A549 (cell line): ENCODE measurements around the gene EMC6.

Source experiments
- CHD2 ChIP-seq: fragments of 150-350 bp; IDR thresholded peaks from 2 replicates; pipeline ENCODE4 v1.6.1; 2014; ENCODE audit warnings: low read length; ENCODE audit not compliant: partially characterized antibody
- EP300 ChIP-seq, 2 experiments: fragments of >200 bp; sonication (Bioruptor Twin); formaldehyde crosslinking; IDR thresholded peaks; 2 replicates in 1 of 2; 3 replicates in 1 of 2; pipeline ENCODE4 v1.6.1; 2016 to 2017
- JUNB ChIP-seq: fragments of >200 bp; sonication (Bioruptor Twin); formaldehyde crosslinking; IDR thresholded peaks from 2 replicates; pipeline ENCODE4 v1.6.1; 2016
- KDM5A ChIP-seq: fragments of 200-600 bp; sonication (generic); IDR thresholded peaks from 2 replicates; pipeline ENCODE4 v1.6.1; 2016; ENCODE audit warnings: antibody characterized with exemption, mild to moderate bottlenecking
- MYC ChIP-seq: IDR thresholded peaks from 2 replicates; pipeline ENCODE4 v1.6.1; 2012; ENCODE audit warnings: mild to moderate bottlenecking, inconsistent platforms, low read length, improper control_type of control experiment, borderline replicate concordance
- NFE2L2 ChIP-seq: fragments of 150-350 bp; conservative IDR thresholded peaks from 2 replicates; pipeline ENCODE4 v1.6.1; 2014; ENCODE audit warnings: low read length
- NPAS2 ChIP-seq: fragments of 250-450 bp; sonication (Bioruptor Pico); IDR thresholded peaks from 2 replicates; pipeline ENCODE4 v1.8.0; 2022; ENCODE audit warnings: mild to moderate bottlenecking, moderate library complexity, borderline replicate concordance
- NR3C1 ChIP-seq: fragments of >200 bp; sonication (Bioruptor Twin); formaldehyde crosslinking; IDR thresholded peaks from 3 replicates; pipeline ENCODE4 v1.6.1; 2017
- POLR2A ChIP-seq: IDR thresholded peaks from 2 replicates; pipeline ENCODE4 v1.6.1; 2012; ENCODE audit warnings: mild to moderate bottlenecking, low read length
- RAD21 ChIP-seq, 2 experiments: fragments of >200 bp in 1 of 2; sonication (Bioruptor Twin) in 1 of 2; formaldehyde crosslinking in 1 of 2; IDR thresholded peaks in 1 of 2; conservative IDR thresholded peaks in 1 of 2; 2 replicates in 1 of 2; 3 replicates in 1 of 2; pipeline ENCODE4 v1.6.1; 2012 to 2018; ENCODE audit warnings: inconsistent platforms in 1 of 2
- RARB ChIP-seq: fragments of 250-450 bp; sonication (Bioruptor Pico); IDR thresholded peaks from 2 replicates; pipeline ENCODE4 v1.8.0; 2021; ENCODE audit warnings: mild to moderate bottlenecking, moderate library complexity
- REST ChIP-seq: fragments of 200-600 bp; sonication (generic); IDR thresholded peaks from 2 replicates; pipeline ENCODE4 v1.6.1; 2016; ENCODE audit warnings: antibody characterized with exemption, mild to moderate bottlenecking, moderate library complexity
- RFX5 ChIP-seq: fragments of 450-650 bp; IDR thresholded peaks from 2 replicates; pipeline ENCODE4 v1.7.1; 2014; ENCODE audit warnings: antibody characterized with exemption, mild to moderate bottlenecking, moderate library complexity
- TF ChIP-seq, protein P1 (sequence below): fragments of >200 bp; sonication (Bioruptor Twin); formaldehyde crosslinking; IDR thresholded peaks from 3 replicates; pipeline ENCODE4 v1.5.1; 2016

- TF ChIP-seq POLR2A (no peak), EP300 (IDR thresholded peaks at IDR 0.05) (no peak), RAD21 (conservative IDR thresholded peaks at IDR 0.05 in 1 of 2, IDR thresholded peaks at IDR 0.05 in 1 of 2) (no peak), KDM5A (no peak), NR3C1 (no peak), NPAS2 (CRISPR knock-in tag) (no peak), RFX5 (no peak), MYC (no peak), JUNB (no peak), RARB (no peak), NFE2L2 (no peak), REST (no peak), CHD2 (no peak)
- TF ChIP-seq, protein P1, sequence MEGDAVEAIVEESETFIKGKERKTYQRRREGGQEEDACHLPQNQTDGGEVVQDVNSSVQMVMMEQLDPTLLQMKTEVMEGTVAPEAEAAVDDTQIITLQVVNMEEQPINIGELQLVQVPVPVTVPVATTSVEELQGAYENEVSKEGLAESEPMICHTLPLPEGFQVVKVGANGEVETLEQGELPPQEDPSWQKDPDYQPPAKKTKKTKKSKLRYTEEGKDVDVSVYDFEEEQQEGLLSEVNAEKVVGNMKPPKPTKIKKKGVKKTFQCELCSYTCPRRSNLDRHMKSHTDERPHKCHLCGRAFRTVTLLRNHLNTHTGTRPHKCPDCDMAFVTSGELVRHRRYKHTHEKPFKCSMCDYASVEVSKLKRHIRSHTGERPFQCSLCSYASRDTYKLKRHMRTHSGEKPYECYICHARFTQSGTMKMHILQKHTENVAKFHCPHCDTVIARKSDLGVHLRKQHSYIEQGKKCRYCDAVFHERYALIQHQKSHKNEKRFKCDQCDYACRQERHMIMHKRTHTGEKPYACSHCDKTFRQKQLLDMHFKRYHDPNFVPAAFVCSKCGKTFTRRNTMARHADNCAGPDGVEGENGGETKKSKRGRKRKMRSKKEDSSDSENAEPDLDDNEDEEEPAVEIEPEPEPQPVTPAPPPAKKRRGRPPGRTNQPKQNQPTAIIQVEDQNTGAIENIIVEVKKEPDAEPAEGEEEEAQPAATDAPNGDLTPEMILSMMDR: no peak
Observed at GRCh38 chr17:3685174-3685573, 16.6 kb downstream of the EMC6 start.
